Measurements from ENCODE around the gene TRIM68. TPM values are rescaled to one million over a fixed set of nuclear protein-coding genes. Genes with fewer than 3 reads are reported as not detected.
A peak's percentile ranks its signal among the peaks of the same experiment; 100 is the strongest.

Gene TRIM68, protein sequence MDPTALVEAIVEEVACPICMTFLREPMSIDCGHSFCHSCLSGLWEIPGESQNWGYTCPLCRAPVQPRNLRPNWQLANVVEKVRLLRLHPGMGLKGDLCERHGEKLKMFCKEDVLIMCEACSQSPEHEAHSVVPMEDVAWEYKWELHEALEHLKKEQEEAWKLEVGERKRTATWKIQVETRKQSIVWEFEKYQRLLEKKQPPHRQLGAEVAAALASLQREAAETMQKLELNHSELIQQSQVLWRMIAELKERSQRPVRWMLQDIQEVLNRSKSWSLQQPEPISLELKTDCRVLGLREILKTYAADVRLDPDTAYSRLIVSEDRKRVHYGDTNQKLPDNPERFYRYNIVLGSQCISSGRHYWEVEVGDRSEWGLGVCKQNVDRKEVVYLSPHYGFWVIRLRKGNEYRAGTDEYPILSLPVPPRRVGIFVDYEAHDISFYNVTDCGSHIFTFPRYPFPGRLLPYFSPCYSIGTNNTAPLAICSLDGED
- total RNA-seq, result 7.9 and 8.5 TPM in 2 replicates

DNA sequence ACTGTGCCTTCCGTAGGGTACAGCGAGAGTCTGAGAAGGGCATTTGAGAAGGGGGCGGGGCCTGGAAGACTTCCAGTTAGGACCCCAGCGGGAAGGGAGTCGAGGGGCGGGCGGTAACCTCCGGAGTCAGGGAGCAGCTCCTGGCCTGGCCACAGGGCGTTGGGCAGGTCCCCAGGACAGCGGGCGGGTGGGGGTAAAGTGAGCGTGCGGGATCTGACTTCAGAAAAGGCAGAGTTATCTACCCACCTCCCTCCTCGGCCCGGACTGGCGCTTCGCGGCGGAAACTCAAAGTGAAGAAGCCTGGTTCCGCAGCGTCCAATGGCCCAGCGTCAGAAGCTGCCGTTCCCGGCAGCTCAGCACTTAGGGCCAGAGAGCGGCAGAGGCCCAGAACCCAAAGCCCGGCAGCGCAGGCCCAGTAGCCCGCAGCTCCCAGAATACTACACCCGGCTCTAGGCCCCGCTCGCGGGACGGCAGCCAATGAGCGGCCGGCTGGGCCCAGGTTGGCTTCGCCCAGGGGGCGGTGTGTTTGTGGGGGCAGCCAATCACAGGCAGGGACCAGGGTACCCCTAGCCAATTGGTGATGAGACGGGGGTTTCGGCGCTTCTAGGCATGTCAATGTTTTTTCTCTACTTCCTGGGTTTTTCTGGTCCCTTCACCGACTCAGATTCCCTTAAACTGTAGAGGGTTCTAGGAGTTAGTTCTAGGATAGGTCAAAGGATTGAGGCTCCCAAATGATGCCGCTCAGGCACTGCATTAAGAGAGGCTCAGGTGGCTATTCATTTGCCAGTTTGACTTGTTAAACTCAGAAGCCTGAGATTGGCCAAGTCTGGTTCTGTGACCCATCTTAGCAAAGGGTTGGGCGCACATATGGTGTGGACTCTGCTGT, at the start of gene TRIM68:
Gene TRIM68 (minus strand): TSS at position 451 of the 886 bp plus-strand sequence. CDS start 2,727 bp downstream, outside the sequence.
- DNase-seq (ENCODE audit: low read depth), result peak; percentile 55
- TF ChIP-seq, protein P1, sequence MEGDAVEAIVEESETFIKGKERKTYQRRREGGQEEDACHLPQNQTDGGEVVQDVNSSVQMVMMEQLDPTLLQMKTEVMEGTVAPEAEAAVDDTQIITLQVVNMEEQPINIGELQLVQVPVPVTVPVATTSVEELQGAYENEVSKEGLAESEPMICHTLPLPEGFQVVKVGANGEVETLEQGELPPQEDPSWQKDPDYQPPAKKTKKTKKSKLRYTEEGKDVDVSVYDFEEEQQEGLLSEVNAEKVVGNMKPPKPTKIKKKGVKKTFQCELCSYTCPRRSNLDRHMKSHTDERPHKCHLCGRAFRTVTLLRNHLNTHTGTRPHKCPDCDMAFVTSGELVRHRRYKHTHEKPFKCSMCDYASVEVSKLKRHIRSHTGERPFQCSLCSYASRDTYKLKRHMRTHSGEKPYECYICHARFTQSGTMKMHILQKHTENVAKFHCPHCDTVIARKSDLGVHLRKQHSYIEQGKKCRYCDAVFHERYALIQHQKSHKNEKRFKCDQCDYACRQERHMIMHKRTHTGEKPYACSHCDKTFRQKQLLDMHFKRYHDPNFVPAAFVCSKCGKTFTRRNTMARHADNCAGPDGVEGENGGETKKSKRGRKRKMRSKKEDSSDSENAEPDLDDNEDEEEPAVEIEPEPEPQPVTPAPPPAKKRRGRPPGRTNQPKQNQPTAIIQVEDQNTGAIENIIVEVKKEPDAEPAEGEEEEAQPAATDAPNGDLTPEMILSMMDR (conservative IDR thresholded peaks at IDR 0.05; ENCODE audit: low read depth, low read length), result no peak

DNA sequence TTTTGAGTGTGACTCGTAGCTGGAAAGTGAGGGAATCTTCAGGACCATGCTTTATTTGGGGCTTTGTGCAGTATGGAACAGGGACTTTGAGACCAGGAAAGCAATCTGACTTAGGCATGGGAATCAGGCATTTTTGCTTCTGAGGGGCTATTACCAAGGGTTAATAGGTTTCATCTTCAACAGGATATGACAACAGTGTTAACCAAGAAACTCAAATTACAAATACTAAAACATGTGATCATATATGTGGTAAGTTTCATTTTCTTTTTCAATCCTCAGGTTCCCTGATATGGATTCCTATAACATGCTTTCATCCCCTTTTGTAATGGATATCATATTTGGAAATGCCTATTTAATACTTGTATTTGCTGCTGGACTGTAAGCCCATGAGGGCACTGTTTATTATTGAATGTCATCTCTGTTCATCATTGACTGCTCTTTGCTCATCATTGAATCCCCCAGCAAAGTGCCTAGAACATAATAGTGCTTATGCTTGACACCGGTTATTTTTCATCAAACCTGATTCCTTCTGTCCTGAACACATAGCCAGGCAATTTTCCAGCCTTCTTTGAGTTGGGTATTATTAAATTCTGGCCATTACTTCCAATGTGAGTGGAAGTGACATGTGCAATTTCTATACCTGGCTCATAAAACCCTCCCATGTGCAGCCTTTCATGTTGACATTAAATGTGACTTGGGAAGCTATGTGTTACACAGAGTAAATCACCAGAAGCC, 46.8 kb upstream of the TRIM68 start:
- TF ChIP-seq, protein P1 (conservative IDR thresholded peaks at IDR 0.05; ENCODE audit: low read depth, low read length), result no peak
- H3K4me3 ChIP-seq (ENCODE audit: low read depth, low read length), result no peak overlapping the region
- no peak for DNase-seq (ENCODE audit: low read depth)

More for the DNA sequence above, at the start of gene TRIM68:
- peak within 1 kb of the TSS; percentile 88 for H3K4me3 ChIP-seq (ENCODE audit: low read depth, low read length)

DNA sequence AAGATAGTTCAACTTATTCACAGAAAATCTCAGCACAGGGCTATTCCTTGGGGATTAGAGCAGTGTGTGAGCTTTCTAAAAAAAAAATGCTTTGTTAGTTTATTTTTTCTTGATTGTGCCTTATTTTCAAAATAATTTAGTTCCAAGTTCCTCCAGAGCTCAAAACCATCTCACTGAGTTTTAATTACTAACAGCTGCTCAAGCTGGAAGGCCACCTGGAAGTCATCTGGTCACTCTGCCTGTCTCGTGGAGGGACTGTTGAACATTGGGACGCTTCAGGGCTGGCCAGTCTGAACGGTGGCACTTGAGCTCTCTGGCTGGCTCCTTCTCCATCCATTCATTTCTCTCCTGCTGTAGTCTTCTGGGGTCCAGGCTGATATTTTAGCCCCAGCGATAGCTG, 39.7 kb upstream of the TRIM68 start:
- TF ChIP-seq, protein P1 (conservative IDR thresholded peaks at IDR 0.05; ENCODE audit: low read depth, low read length), result no peak
- H3K4me3 ChIP-seq (ENCODE audit: low read depth, low read length), result no peak overlapping the region
- DNase-seq (ENCODE audit: low read depth), result no peak

DNA sequence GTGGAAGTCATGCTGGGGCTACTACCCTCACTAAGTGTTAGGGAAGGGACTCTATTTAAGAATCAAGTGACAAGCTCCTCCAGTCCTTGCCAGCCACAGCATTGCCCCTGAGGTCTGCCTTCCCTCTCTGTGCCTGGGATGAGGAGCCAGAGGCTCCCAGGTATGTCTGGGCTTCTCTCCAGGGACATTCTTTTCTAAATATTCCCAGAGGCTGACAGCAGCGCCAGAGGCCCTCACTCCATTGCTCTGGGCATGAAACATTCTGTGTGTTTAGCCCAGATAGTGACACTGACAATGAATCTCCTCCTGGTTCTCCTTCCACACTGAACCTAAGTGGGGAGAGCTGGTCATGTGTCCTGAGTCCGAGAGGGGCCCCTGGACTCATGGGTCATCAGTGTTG, 37.9 kb upstream of the TRIM68 start:
- no peak overlapping the region for H3K4me3 ChIP-seq (ENCODE audit: low read depth, low read length)
- no peak for DNase-seq (ENCODE audit: low read depth)

DNA sequence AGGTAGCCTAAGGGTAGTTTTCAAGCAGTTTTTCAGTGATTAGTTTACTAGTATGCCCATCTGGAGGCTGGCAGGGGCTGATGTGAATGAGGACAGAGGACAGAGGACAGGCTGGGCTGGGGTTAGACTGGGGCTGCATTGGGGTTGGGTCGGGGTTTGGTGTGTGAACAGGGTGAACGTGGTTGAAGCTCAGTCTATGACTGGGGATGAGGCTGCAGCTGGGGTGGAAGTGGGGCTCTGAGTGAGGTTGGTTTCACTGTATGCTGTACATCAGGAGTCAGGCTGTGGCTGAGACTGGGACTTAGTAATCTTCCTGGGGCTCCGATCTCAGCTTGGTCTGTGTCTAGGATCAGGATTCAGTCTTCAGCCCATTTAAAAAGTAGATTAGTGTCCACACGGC, 36.2 kb upstream of the TRIM68 start:
- DNase-seq (ENCODE audit: low read depth), result no peak
- H3K4me3 ChIP-seq (ENCODE audit: low read depth, low read length), result no peak overlapping the region
- TF ChIP-seq, protein P1 (conservative IDR thresholded peaks at IDR 0.05; ENCODE audit: low read depth, low read length), result no peak

More for the DNA sequence above, 37.9 kb upstream of the TRIM68 start:
- TF ChIP-seq, protein P1 (conservative IDR thresholded peaks at IDR 0.05; ENCODE audit: low read depth, low read length), result no peak

DNA sequence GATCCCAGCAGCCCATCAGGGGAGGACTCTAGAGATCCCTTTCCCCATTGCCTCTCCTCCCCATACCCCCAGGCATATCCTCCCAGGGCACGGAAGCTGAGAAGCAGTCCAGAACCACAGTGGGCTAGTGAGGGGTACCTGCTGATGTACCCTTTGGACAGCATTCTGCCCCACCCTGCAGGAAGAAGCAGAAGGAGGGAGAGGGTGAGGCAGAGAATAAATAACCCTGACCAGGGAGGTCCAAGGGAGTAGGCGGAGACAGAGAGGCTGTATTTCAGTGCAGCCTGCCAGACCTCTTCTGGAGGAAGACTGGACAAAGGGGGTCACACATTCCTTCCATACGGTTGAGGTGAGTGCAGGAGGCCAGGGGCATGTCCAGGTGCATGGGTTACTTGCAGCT, 35.7 kb upstream of the TRIM68 start, which contains the start of gene OR51E1:
Gene OR51E1 (plus strand): TSS at position 301 of the 400 bp plus-strand sequence. CDS start 8,545 bp downstream, outside the sequence.
- TF ChIP-seq, protein P1 (conservative IDR thresholded peaks at IDR 0.05; ENCODE audit: low read depth, low read length), result no peak
- H3K4me3 ChIP-seq (ENCODE audit: low read depth, low read length), result no peak within 1 kb of the TSS
- no peak for DNase-seq (ENCODE audit: low read depth)

Measured in epithelial cell of proximal tubule (primary cell).